GM18873 (cell line): ENCODE measurements around the gene DENND2C.

Experiments used
- ATAC-seq: cut with Tn5 transposase; IDR thresholded peaks from one replicate; pipeline ENCODE4 v1.9.1; 2021; ENCODE audit warnings: mild to moderate bottlenecking, moderate library complexity, moderate number of reproducible peaks; ENCODE audit not compliant: unreplicated experiment, low FRiP score

The DENND2C gene

GRCh38 chr1:114550336-114550735 is 119.5 kb downstream of the DENND2C start:
- ATAC-seq, result no peak

- ATAC-seq, result no peak
Observed at GRCh38 chr1:114549137-114549536, 120.7 kb downstream of the DENND2C start.

GRCh38 chr1:114547076-114547475 is 122.8 kb downstream of the DENND2C start:
- no peak for ATAC-seq

GRCh38 chr1:114545796-114546195 is 124.1 kb downstream of the DENND2C start:
- ATAC-seq, result no peak

- no peak for ATAC-seq
Observed at GRCh38 chr1:114545315-114545714, 124.5 kb downstream of the DENND2C start.

- ATAC-seq, result no peak
Observed at GRCh38 chr1:114540821-114541220, 129.0 kb downstream of the DENND2C start.

GRCh38 chr1:114540272-114540671 is 129.6 kb downstream of the DENND2C start:
- no peak for ATAC-seq

- ATAC-seq, result no peak
Observed at GRCh38 chr1:114536043-114536442, 133.8 kb downstream of the DENND2C start.

GRCh38 chr1:114535401-114535800 is 134.4 kb downstream of the DENND2C start:
- ATAC-seq, result no peak
